NCI-H1694 (cell line): ENCODE measurements around the gene SLC1A2.

ENCODE experiments used
- DNase-seq: peaks from one replicate; lab custom pipeline; 2025; lab: John Stamatoyannopoulos, UW

The SLC1A2 gene

GRCh38 chr11:35271031-35271430 is 148.3 kb downstream of the SLC1A2 start:
- DNase-seq = no peak

- no peak for DNase-seq
Observed at GRCh38 chr11:35270342-35270741, 149.0 kb downstream of the SLC1A2 start.

GRCh38 chr11:35267504-35267903 is 151.9 kb downstream of the SLC1A2 start:
- DNase-seq = no peak

- DNase-seq = no peak
Observed at GRCh38 chr11:35265755-35266454, 153.5 kb downstream of the SLC1A2 start.

- no peak for DNase-seq
Observed at GRCh38 chr11:35262735-35263134, 156.6 kb downstream of the SLC1A2 start.

- no peak for DNase-seq
Observed at GRCh38 chr11:35262056-35262455, 157.3 kb downstream of the SLC1A2 start.

GRCh38 chr11:35261197-35261596 is 158.2 kb downstream of the SLC1A2 start:
- DNase-seq = no peak

- DNase-seq = no peak
Observed at GRCh38 chr11:35260342-35260985, 158.9 kb downstream of the SLC1A2 start.

- DNase-seq = no peak
Observed at GRCh38 chr11:35259529-35259928, 159.8 kb downstream of the SLC1A2 start.

GRCh38 chr11:35257281-35257680 is 162.1 kb downstream of the SLC1A2 start:
- no peak for DNase-seq

GRCh38 chr11:35256296-35256695 is 163.1 kb downstream of the SLC1A2 start:
- no peak for DNase-seq

- DNase-seq = no peak
Observed at GRCh38 chr11:35255514-35255913, 163.8 kb downstream of the SLC1A2 start.

- DNase-seq = no peak
Observed at GRCh38 chr11:35253237-35253636, 166.1 kb downstream of the SLC1A2 start.

- no peak for DNase-seq
Observed at GRCh38 chr11:35250621-35251020, 168.7 kb downstream of the SLC1A2 start.

GRCh38 chr11:35250192-35250591 is 169.2 kb downstream of the SLC1A2 start:
- no peak for DNase-seq

GRCh38 chr11:35248558-35249323 is 170.6 kb downstream of the SLC1A2 start:
- DNase-seq = no peak

GRCh38 chr11:35247863-35248262 is 171.5 kb downstream of the SLC1A2 start:
- DNase-seq = no peak

- DNase-seq = no peak
Observed at GRCh38 chr11:35247428-35247827, 171.9 kb downstream of the SLC1A2 start.

- DNase-seq = no peak
Observed at GRCh38 chr11:35246745-35247144, 172.6 kb downstream of the SLC1A2 start.

- no peak for DNase-seq
Observed at GRCh38 chr11:35245786-35246185, 173.6 kb downstream of the SLC1A2 start.

- no peak for DNase-seq
Observed at GRCh38 chr11:35245056-35245455, 174.3 kb downstream of the SLC1A2 start.

GRCh38 chr11:35243774-35244173 is 175.6 kb downstream of the SLC1A2 start:
- DNase-seq = no peak
